HG02885 (cell line): ENCODE data around the gene ALG13.
A peak's percentile ranks its signal among the peaks of the same experiment; 100 is the strongest.
"Not testable (repeated sequence)": the region's sequence is repeated elsewhere in the genome, so short reads cannot be mapped to it uniquely, and the experiment has no call there.

Experiments
- ATAC-seq: cut with Tn5 transposase; IDR thresholded peaks from one replicate; pipeline ENCODE4 v1.9.1; 2021; ENCODE audit warnings: mild to moderate bottlenecking; ENCODE audit not compliant: unreplicated experiment, poor library complexity

ALG13 gene

GRCh38 chrX:111680988-111681779 is at the start of gene ALG13:
Gene ALG13 (plus strand): TSS chrX:111681170. CDS start chrX:111681219, 49 bp downstream.
- peak; percentile 97 for ATAC-seq

DNA sequence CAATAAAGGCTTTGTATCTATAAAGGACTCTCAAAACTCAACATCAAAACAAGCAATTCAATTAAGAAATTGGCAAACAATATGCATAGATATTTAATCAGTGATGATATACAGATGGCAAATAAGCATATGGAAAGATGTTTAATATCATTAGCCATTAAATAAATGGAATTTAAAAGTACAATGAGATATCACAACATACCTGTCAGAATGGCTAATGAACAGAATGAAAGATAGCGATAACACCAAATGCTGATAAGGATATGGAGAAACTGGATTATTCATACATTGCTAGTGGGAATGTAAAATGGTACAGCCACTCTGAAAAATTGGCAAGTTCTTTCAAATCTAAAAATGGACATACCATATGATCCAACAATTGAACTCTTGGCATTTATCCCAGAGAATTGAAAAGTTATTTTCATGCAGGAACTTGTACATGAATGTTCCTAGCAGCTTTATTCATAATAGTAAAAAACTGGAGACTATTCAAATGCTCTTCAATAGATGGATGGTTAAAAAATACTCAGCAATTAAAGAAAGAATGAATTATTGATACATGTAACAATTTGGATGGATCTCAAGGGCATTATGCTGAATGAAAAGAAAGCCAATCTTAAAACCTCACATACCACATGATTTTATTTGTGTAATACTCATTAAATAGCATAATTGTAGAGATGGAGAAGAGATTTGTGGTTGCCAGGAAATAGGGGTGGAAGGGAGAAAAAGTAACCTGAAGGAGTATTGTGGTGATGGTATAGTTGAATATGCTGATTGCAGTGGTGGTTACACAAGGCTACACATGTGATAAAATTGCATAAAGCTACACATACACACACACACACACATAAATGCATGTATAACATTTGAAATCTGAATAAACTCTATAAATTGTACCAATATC is 45.9 kb upstream of the ALG13 start:
- ATAC-seq, result no peak

- no peak for ATAC-seq
Measured at GRCh38 chrX:111641969-111642368, 39.0 kb upstream of the ALG13 start.

DNA sequence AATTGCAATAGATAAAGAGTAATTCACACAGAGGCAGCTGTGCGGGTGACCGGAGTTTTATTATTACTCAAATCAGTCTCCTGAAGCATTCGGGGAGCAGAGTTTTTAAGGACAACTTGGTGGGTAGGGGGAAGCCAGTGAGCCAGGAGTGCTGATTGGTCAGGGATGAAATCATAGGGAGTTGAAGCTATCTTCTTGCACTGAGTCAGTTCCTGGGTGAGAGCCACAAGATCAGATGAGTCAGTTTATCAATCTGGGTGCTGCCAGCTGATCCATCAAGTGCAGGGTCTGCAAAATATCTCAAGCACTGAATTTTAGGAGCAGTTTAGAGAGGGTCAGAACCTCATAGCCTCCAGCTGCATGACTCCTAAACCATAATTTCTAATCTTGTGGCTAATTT is 35.8 kb upstream of the ALG13 start:
- not testable (repeated sequence) for ATAC-seq

DNA sequence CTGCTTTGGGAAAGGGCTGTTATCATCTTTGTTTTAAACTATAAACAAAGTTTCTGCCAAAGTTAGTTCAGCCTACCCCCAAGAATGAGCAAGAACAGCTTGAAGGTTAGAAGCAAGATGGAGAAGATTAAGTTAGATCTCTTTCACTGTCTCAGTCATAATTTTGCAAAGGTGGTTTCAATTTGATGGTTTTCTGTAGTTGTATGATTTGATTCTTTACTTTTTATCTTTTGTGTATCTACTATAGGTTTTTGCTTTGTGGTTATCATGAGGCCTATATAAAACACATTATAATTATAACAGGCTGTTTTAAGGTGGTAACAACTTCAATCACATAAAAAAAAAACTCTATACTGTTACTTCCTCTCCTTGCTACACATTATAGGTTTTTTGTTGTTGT is 35.4 kb upstream of the ALG13 start:
- no peak for ATAC-seq

- ATAC-seq, result no peak
Measured at GRCh38 chrX:111646515-111646914, 34.5 kb upstream of the ALG13 start.

DNA sequence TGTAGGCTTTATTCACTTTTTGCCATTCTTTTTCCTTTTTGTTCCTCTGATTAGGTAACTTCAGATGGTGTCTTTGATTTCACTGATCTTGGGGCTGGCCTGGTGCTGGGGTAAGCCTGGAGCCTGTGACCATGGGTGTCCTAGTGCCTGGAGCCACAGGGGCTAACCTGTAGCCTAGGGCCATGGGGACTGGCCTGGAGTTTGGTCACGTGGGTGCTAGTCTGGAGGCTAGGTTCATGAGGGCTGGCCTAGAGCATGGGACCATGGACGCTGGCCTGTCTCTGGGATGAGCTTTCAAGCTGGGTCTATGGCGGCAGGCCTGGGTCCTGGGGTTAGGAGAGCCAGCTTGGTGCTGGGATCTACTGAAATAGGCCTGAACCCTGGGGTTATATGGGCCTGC is 32.2 kb upstream of the ALG13 start:
- ATAC-seq, result no peak

DNA sequence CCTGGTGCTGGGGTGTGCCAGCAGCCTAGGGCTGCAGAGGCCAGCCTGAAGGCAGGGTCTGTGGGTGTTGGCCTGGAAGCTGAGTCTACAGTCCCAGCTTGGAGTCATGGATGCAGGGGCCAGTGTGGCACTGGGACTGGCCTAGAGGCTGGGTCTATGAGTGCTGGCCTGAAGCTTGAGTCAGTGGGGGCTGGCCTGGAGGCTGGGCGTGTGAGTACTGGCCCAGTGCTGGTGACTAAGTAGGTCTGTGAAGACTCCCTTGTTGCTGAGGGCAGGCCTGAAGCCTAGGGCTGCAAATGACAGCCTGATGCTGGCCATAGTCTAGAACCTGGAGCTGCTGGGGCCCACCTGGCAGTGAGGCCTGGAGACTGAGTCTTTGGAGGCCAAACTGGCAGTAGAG is 31.3 kb upstream of the ALG13 start:
- no peak for ATAC-seq

DNA sequence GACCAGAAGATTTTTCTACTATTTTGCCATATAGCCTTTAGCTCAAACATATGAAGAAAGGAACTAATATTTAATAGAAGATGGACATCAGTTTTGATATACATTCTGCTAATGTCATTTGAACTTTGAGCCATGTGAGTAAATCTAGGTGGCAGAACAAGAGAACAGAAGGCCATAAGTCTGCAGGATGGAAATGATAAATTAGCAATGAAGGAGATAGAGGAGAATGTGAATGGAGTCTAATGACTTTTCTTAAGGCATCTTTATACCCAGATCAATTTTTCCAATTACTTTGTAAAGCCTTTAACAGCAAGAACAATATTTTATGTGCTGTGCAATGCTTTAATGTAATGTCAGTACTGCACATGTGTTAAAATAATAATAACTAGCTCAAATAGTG is 30.1 kb upstream of the ALG13 start:
- ATAC-seq, result no peak

DNA sequence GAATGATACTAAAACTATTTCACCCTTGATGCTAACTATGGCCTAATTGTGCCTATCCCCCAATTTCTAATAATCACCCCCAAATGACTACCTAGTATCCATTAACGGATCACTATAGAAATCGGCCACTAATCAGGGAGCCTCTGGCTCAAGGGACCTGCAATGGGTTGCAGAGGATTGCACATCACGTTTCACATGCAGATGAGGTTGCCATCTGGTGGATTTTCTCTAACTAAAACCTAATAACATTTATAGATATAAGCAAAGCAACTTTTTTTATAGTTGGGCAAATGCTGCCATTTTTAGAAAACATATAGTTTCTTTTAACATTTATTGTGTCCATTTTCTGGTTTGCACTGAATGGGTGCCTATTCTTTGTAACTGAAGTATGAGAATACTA is 28.3 kb upstream of the ALG13 start:
- no peak for ATAC-seq

DNA sequence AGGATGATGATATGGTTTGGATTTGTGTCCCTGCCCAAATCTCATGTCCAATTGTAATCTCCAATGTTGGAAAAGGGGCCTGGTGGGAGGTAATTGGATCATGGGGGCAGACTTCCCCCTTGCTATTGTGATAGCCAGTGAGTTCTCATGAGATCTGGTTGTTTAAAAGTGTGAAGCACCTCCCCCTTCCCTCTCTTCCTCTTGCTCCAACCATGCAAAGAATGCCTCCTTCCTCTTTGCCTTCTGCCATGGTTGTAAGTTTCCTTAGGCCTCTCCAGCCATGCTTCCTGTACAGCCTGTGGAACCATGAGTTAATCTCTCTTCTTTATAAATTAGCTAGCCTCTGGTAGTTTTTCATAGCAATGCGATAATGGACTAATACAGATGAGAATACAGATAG is 19.7 kb upstream of the ALG13 start:
- ATAC-seq, result no peak

- ATAC-seq, result no peak
Measured at GRCh38 chrX:111662292-111662691, 18.7 kb upstream of the ALG13 start.

DNA sequence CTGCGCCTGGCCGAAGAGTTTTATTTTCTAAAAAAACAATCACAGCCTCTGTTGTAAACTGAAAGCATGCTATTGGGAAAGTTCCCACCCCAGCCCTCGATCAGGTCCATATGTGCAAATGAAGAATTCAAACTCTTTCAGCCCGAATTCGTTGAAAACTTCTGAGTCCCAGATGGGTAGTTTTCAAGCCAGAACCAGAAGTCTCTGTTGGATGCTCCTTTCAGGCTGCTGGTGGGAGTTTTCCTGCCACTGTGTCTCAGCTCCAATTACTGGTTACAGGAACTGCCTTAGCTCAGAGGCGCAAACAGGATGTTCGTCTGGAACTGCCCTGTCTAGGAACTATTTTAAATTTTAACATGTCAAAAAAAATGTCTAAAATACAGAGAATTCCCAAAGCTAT is 9.3 kb upstream of the ALG13 start:
- no peak for ATAC-seq

DNA sequence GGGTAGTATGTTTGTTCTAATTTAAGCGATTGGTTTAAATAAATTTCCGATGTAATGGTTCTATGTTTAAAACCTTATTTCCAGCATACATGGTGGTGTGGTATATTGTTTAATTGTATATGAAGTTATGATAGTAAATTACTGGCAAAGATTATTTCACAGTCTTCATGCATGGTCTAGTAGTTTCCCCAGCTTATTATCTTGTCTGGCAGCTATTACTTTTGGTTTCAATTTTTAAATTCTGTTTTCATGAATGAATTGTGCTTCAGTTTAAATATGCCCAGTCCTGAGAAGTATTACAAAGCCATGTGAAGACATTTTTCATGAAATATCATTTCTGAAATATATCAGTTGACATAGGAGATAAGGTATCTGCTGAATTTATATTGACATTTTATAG is 6.3 kb downstream of the ALG13 start:
- ATAC-seq, result no peak

GRCh38 chrX:111695297-111695880 is 14.4 kb downstream of the ALG13 start:
- ATAC-seq, result no peak

DNA sequence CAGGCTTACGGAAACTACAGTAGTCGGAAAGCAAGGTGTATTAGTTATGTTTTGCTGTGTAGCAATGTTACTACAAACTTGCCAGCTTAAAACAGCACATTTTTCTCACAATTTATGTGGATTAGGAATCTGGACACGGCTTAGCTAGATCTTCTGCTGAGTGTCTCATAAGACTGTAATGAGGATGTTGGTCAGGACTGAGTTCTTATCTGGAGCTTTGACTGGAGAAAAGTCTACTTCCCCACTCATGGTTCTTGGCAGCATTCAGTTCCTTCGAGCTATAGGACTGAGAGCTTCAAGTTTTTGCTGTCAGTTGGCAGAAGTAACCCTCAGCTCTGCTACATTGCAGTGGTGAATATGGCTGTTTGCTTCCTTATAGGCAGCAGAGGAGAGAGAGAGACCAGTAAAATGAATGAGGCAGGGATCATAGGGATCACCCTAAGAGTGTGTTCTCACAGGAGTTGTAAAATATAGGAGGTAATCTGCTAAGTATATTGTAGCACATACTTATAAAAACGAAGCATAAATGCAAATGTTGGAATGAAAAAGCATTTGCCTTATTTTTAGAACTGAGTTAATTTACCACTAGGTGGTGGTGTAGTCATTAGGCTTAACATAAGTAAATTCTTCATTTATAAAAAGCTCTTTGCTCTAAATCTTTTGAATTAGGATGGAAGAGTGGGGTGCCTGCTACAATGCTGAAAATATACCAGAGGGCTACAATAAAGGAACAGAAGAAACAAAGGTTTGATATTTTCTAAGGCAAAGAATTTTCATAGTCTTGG is 38.6 kb downstream of the ALG13 start:
- no peak for ATAC-seq

GRCh38 chrX:111728096-111728495 is 47.1 kb downstream of the ALG13 start:
- no peak for ATAC-seq

DNA sequence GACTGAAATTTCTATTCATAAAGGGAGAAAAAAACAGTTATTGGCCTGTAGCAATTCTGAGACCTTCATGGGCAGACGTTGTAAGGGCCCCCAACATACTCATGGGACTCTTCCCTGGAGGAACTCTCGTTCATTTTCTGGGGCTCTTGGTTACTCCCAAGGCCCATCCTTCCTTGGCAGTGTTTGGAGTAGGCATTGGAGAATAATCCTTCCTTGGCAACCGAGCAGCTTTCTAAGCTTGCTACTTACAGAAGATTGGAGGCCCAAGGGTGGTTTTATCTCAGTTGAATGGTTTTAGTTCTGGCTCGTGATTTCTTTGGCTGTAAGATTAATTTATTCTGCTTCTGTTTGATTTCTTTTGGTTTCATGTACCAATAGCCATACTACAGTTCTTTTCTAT is 50.4 kb downstream of the ALG13 start:
- ATAC-seq, result no peak

- no peak for ATAC-seq
Measured at GRCh38 chrX:111736571-111736970, 55.6 kb downstream of the ALG13 start.

- no peak for ATAC-seq
Measured at GRCh38 chrX:111742018-111742417, 61.0 kb downstream of the ALG13 start.
